OCI-LY7 (cell line): ENCODE data around the gene OXTR. TPM values are rescaled to one million over a fixed set of nuclear protein-coding genes. Genes with fewer than 3 reads are reported as not detected.

ENCODE experiments used
- BruUV-seq: library from RNA; stranded (reverse); fragments of 400-500 nt; replicated peaks from 2 replicates; lab custom pipeline; 2021; lab: Mats Ljungman, UMichigan
- CTCF ChIA-PET: fragments of 300-600 bp; sonication (Branson Sonifier 250); formaldehyde crosslinking; loops from one replicate; lab custom pipeline; 2022; ENCODE audit warnings: antibody characterized with exemption; ENCODE audit not compliant: unreplicated experiment; lab: Charles Lee
- POLR2A ChIA-PET: fragments of 300-600 bp; sonication (Branson Sonifier 250); formaldehyde crosslinking; loops from one replicate; lab custom pipeline; 2022; ENCODE audit warnings: antibody characterized with exemption; lab: Charles Lee
- DNase-seq: peaks from one replicate; pipeline ENCODE4 v3.0.0-alpha.2; 2015; ENCODE audit warnings: low spot score
- H2AFZ ChIP-seq: fragments of 200-600 bp; sonication (generic), shearing (Covaris generic); 2 replicates; pipeline ENCODE4 v1.6.1; 2014; ENCODE audit warnings: mild to moderate bottlenecking, antibody characterized with exemption, low read length, moderate library complexity
- H3K27ac ChIP-seq: fragments of 200-600 bp; sonication (generic); 2 replicates; pipeline ENCODE4 v1.5.1; 2014; ENCODE audit warnings: mixed run types, low read depth, mild to moderate bottlenecking, moderate library complexity, low read length, inconsistent platforms; ENCODE audit not compliant: poor library complexity, severe bottlenecking
- H3K36me3 ChIP-seq: fragments of 200-600 bp; sonication (generic); 2 replicates; pipeline ENCODE4 v1.6.1; 2014; ENCODE audit warnings: mild to moderate bottlenecking, antibody characterized with exemption, low read length, moderate library complexity, mixed read lengths; ENCODE audit not compliant: insufficient read depth
- H3K4me1 ChIP-seq: fragments of 200-600 bp; sonication (generic); 2 replicates; pipeline ENCODE4 v1.5.1; 2014; ENCODE audit warnings: mild to moderate bottlenecking, low read length; ENCODE audit not compliant: insufficient read depth, poor library complexity, severe bottlenecking
- H3K4me2 ChIP-seq: fragments of 200-600 bp; sonication (generic); 2 replicates; pipeline ENCODE4 v1.6.1; 2014; ENCODE audit warnings: mild to moderate bottlenecking, low read length
- H3K4me3 ChIP-seq: fragments of 200-600 bp; sonication (generic); 2 replicates; pipeline ENCODE4 v1.5.1; 2014; ENCODE audit warnings: mild to moderate bottlenecking, low read depth, low read length; ENCODE audit not compliant: poor library complexity, severe bottlenecking
- H3K79me2 ChIP-seq: fragments of 200-600 bp; sonication (generic); 2 replicates; pipeline ENCODE4 v1.6.1; 2016; ENCODE audit warnings: low read depth, mild to moderate bottlenecking, low read length, moderate library complexity, mixed read lengths; ENCODE audit not compliant: insufficient read depth
- H3K9me2 ChIP-seq: fragments of 200-600 bp; sonication (generic); 2 replicates; pipeline ENCODE4 v1.6.1; 2016; ENCODE audit warnings: mild to moderate bottlenecking, low read length, mixed read lengths; ENCODE audit not compliant: insufficient read depth
- H3K9me3 ChIP-seq: fragments of 200-600 bp; sonication (generic); 2 replicates; pipeline ENCODE4 v1.6.1; 2014; ENCODE audit warnings: mild to moderate bottlenecking, mixed run types, low read length, mixed read lengths
- H4K20me1 ChIP-seq: fragments of 200-600 bp; sonication (generic); 2 replicates; pipeline ENCODE4 v1.6.1; 2014; ENCODE audit warnings: mild to moderate bottlenecking, antibody characterized with exemption, low read length, moderate library complexity, mixed read lengths; ENCODE audit not compliant: insufficient read depth
- CTCF ChIP-seq: fragments of 200-600 bp; sonication (generic); conservative IDR thresholded peaks from 2 replicates; pipeline ENCODE4 v1.5.1; 2014; ENCODE audit warnings: mild to moderate bottlenecking, antibody characterized with exemption, low read length, moderate library complexity, mixed read lengths
- EZH2phosphoT487 ChIP-seq: fragments of 200-600 bp; sonication (generic); IDR thresholded peaks from 2 replicates; pipeline ENCODE4 v1.6.1; 2018; ENCODE audit warnings: low read depth, borderline replicate concordance, mild to moderate bottlenecking, mixed run types, antibody characterized with exemption, low read length, moderate library complexity, mixed read lengths
- intact Hi-C: fragments of 100-400 bp; cut with micrococcal nuclease; formaldehyde crosslinking; loops from one replicate; pipeline ENCODE4 v1.10.0; 2022; ENCODE audit not compliant: unreplicated experiment
- total RNA-seq, 2 experiments: library from RNA; depleted of rRNA in 1 of 2; stranded (reverse); fragments of >200 nt in 1 of 2; shearing (Covaris generic) in 1 of 2; gene quantifications; 2 replicates each; pipeline ENCODE4 v1.2.3, GENCODE V29; 2014 to 2022

OXTR gene
- total RNA-seq, 2 experiments from 2014 or later = 0.82 to 2.0 TPM

GRCh38 chr3:8759038-8759707, 10.2 kb downstream of the OXTR start:
- H3K9me3 ChIP-seq = no peaks in the 10 kb centered on the region
- no peak overlapping the region for H3K4me3 ChIP-seq
- no TSS peak for BruUV-seq
- H3K9me2 ChIP-seq = no peaks in the 10 kb centered on the region
- no peaks in the 10 kb centered on the region for H3K36me3 ChIP-seq
- no peaks in the 10 kb centered on the region for H3K4me1 ChIP-seq
- TF ChIP-seq CTCF = no peak
- no peak for TF ChIP-seq EZH2phosphoT487
- H3K27ac ChIP-seq = no peak overlapping the region
- H2AFZ ChIP-seq = no peak overlapping the region
- H4K20me1 ChIP-seq = no peaks in the 10 kb centered on the region
- no peaks in the 10 kb centered on the region for H3K79me2 ChIP-seq
- intact Hi-C loops = no loop called here
- ChIA-PET CTCF (no interaction called here), POLR2A (no interaction called here)
- DNase-seq = no peak
- no peak overlapping the region for H3K4me2 ChIP-seq

GRCh38 chr3:8757551-8758518, 11.6 kb downstream of the OXTR start:
- no TSS peak for BruUV-seq
- Histone ChIP-seq H3K4me3 (no peak overlapping the region), H4K20me1 (no peaks in the 10 kb centered on the region), H3K9me2 (no peaks in the 10 kb centered on the region), H3K36me3 (no peaks in the 10 kb centered on the region), H2AFZ (no peak overlapping the region), H3K27ac (no peak overlapping the region), H3K4me2 (no peak overlapping the region), H3K79me2 (no peaks in the 10 kb centered on the region), H3K4me1 (no peaks in the 10 kb centered on the region), H3K9me3 (no peaks in the 10 kb centered on the region)
- CTCF ChIA-PET = no interaction called here
- TF ChIP-seq CTCF (no peak), EZH2phosphoT487 (no peak)
- POLR2A ChIA-PET = no interaction called here
- intact Hi-C loops = no loop called here
- no peak for DNase-seq
